Superior temporal gyrus (tissue), 1 donor: Measurements from ENCODE around the gene TBC1D24.

ENCODE experiments used
- DNase-seq: peaks from one replicate; pipeline ENCODE4 v3.0.0-alpha.2; 2016; ENCODE audit errors: extremely low spot score

Gene TBC1D24

GRCh38 chr16:2516391-2517240, 41.7 kb downstream of the TBC1D24 start:
- no peak for DNase-seq

GRCh38 chr16:2517954-2518605, 43.2 kb downstream of the TBC1D24 start:
- DNase-seq: no peak

- no peak for DNase-seq
Observed at GRCh38 chr16:2518823-2519710, 44.1 kb downstream of the TBC1D24 start.

DNA sequence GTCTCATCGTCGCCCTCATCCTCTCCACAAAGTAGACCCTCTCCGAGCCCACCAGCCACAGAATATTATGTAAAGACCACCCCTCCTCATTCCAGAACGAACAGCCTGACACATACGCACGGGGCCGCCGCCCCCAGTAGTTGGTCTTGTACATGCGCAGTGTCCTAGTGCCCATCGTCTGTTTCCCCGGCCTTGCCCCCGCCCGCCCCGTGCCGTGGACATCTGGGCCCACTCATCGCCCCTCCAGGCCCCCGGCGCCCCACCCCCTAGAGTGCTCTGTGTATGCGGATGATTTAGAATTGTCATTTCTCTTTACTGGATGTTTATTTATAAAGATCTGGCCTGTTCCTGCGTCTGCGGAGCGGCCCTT, 44.8 kb downstream of the TBC1D24 start:
- no peak for DNase-seq

DNA sequence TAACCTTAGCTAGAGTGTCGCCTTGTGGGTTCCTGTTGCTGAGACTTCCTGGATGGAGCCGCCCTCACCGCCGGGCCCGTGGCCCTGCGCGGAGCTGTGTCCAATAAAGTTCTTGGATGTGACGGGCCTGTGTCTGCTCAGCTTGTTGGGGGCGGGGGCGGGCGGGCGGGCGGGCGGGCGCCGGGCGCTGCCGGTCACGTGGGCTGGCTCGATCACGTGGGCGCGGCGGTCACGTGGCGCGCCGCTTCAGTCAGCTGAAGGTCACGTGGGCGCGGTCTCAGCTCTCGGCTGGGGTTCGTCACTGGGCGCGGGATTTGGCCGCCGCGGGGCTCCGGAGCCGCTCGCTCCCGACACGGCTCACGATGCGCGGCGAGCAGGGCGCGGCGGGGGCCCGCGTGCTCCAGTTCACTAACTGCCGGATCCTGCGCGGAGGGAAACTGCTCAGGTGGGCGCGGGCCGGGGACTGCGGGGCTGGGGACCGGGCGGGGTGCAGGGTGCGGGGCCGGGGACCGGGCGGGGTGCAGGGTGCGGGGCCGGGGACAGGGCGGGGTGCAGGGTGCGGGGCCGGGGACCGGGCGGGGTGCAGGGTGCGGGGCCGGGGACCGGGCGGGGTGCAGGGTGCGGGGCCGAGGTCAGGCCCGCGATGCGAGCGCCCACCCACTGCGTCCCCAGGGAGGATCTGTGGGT, 45.3 kb downstream of the TBC1D24 start, which contains the start of gene AMDHD2:
Gene AMDHD2, plus strand, starts transcription at position 275 of the 687 bp plus-strand sequence. Its CDS starts 88 bp downstream, at position 363.
- peak; percentile 85 for DNase-seq

- DNase-seq: no peak
Observed at GRCh38 chr16:2520784-2521531, 46.0 kb downstream of the TBC1D24 start.

GRCh38 chr16:2523801-2524231, 48.9 kb downstream of the TBC1D24 start:
- DNase-seq: no peak

DNA sequence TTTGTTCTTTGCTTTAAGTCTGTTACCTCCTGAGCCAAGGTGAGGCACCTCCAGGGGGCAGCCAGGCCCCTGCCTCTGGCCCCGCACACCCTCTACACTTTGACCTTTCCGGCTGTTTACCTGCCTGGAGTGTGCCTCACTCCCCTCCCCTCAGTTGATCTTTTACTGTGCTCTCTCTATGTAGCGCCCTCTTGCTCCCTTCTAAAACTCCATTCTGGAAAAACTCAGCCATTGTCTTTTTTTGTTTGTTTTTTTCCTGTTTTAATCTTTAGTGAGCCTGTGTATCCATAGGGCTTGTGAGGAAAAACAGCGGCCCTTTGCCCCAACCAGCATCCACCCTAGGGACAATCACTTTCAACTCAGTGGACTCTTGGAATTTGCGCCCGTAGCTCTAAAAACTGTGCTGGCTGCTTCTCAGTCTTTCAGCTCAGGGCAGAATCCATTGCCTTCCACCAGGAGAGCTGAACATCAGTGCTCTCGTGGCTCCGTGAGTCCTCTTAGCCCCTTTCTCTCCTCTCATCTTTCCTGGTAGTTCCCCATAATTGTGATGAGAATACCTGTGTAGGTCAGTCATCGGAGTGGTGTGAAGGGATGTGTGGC, 49.5 kb downstream of the TBC1D24 start:
- DNase-seq: no peak

DNA sequence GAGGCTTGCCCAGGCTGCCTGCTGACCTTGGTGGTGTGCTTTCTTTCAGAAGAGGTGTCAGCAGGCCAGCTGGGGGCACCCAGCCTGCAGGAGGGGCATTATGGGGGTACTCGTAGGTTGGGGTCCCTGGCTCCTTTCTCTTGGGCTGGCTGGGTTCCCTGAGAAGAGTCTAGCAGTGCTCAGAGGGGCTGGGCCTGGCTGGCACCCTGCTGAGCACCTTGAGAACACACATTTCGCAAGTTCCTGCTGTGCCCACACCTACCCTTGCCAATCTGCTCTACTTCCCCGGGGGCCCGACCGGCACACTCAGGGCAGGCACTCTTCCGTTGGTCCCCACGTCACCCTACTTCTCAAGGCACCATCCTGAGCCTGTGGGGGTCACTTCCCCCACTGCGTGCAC, 51.2 kb downstream of the TBC1D24 start:
- DNase-seq: no peak

DNA sequence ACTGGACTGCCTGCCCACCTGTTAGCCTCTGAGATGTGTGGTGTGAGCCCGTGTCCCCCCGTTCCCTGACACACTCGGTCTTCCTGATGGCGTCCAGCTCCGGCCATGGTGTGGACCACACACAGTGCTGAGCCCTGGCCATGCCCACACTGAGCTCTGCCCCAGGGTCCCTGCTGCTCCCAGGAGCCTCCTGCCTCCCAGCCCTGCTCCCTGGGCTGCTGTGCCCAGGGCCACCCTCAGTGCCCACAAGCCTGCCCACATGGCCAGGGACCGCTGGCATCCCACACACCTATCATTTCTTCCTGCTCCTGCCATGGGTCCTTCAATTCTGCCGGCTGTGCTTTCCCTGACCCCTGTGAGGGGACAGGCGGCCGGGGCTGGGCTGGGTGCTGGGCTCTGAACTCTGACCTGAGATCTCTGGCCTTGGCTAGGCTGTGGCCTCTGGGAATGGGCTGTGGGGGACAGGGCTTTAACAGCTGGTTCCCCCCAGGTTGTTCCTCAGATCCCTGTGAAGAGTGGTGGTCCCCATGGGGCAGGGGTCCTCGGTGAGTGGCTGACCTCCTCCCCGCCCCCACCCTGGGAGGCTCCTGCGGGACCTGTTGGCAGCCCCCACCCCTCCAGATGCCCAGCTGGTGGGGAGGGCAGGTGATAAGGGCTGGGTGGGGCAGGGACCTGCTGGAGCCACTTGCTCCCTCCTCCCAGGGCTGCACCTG, 52.3 kb downstream of the TBC1D24 start:
- DNase-seq: no peak

- DNase-seq: no peak
Observed at GRCh38 chr16:2527784-2528100, 52.8 kb downstream of the TBC1D24 start.

DNA sequence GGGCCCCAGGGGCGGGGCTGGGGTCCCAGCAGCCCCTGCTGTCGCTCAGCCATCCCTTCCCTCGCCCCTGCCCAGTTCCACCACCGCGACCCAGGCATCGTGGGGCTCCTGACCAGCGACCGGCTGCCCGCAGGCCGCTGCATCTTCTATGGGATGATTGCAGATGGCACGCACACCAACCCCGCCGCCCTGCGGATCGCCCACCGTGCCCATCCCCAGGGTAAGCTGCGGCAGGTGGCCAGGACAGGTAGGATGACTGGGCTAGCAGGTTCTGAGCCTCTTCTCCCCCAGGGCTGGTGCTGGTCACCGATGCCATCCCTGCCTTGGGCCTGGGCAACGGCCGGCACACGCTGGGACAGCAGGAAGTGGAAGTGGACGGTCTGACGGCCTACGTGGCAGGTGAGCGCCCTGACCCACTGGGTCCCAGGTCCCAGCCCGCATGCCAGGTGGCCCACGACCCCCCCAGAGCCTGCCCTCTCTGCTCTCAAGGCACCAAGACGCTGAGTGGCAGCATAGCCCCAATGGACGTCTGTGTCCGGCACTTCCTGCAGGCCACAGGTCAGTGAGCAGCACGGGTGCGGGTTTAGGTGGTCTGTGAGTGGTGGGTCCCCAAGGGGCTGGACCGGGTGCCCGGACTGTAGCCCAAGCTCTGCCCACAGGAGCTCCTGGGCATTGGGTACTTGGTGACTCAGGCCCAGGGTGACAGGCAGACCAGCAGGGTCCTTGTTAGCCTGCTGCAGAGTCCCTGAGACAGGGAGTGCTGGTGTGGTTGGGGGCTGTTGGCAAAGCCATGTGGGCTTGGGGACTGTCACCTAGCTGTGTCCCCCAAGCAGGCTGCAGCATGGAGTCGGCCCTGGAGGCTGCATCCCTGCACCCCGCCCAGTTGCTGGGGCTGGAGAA, 53.5 kb downstream of the TBC1D24 start:
- DNase-seq: no peak

- no peak for DNase-seq
Observed at GRCh38 chr16:2529061-2529931, 54.4 kb downstream of the TBC1D24 start.

DNA sequence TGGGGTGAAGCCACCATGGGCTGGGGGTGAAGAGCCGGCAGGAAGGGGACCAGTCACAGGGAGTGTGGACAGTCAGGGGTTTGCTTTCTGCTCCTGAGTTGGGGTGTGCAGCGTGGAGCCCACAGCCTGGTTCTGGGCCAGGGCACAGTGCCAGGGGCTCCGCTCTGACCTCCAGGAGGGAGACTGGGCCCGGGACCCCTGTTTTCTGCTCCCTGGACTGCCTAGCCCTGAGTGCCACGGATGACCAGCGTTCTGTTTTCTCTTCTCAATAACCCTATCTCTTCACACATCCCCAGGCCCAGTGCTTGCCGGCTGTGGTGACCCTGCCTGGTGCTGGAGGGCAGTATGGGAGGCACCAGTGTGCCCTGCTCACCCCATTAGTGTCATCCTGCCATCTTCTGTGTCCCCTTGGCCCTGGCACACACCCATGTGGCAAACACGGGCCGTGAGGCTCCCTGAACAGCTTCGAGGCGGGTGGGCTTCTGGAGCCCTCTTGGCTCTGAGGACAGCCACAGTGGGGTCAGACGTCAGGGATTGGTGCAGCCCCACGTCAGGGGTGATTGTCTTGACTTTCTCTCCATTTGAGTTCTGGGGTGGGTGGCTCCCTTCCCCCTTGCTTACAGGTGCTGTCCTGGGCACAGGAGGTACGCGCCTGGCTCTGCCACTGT, 55.2 kb downstream of the TBC1D24 start:
- DNase-seq: no peak

- no peak for DNase-seq
Observed at GRCh38 chr16:2530629-2531318, 55.8 kb downstream of the TBC1D24 start.

GRCh38 chr16:2531371-2531695, 56.4 kb downstream of the TBC1D24 start, which contains the start of gene CEMP1:
TSS of gene CEMP1 (minus strand) at chr16:2531408. CDS start at chr16:2531073, 335 bp downstream.
- DNase-seq: no peak
